ENCODE measurements around the gene SEMA4C. TPM values are rescaled to one million over a fixed set of nuclear protein-coding genes. Genes with fewer than 3 reads are reported as not detected.
"Not testable (repeated sequence)": the region's sequence is repeated elsewhere in the genome, so short reads cannot be mapped to it uniquely, and the experiment has no call there.

The SEMA4C gene
- total RNA-seq, 4 donors from 2014 or later, result 23.5 to 42.7 (median 30.2) TPM

DNA sequence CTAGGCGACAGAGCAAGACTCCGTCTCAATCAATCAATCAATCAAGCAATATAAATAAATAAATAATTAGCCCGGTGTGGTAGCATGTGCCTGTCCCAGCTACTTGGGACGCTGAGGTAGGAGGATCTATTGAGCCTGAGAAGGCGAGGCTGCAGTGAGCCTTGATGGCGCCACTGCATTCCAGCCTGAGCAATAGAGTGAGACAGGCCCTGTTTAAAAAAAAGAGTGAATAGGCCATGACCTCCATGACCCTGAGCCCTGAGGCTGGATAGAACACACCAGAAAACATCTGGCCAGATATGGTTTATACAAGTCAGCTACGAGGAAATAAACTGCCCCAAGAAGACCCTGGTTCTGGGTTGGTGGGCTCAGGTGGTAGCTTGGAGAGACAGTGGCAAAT is 20.4 kb upstream of the SEMA4C start:
- no peak for DNase-seq (ENCODE audit: low spot score in 2 of 2)
- intact Hi-C loops (cut with DNase I; ENCODE audit: low total_unique reads), result no loop called here
- 70 to 80% methylated on average over 7 of the region's 7 CpGs for WGBS, 2 donors
- TF ChIP-seq CTCF (IDR thresholded peaks at IDR 0.05) (no peak), POLR2A (IDR thresholded peaks at IDR 0.05) (no peak)
- H3K4me3 ChIP-seq (ENCODE audit: low read depth, poor library complexity, severe bottlenecking), result no peak overlapping the region

- DNase-seq (ENCODE audit: low spot score in 2 of 2); intact Hi-C loops (cut with DNase I; ENCODE audit: low total_unique reads); H3K4me3 ChIP-seq (ENCODE audit: low read depth, poor library complexity, severe bottlenecking): not testable (repeated sequence)
- 92 to 93% methylated on average over 5 of the region's 5 CpGs for WGBS, 2 donors
Observed at GRCh38 chr2:96889502-96889901, 19.6 kb upstream of the SEMA4C start.

- H3K4me3 ChIP-seq (ENCODE audit: low read depth, poor library complexity, severe bottlenecking), result no peak overlapping the region
- intact Hi-C loops (cut with DNase I; ENCODE audit: low total_unique reads), result no loop called here
- WGBS, 2 donors, result 27 to 35% methylated on average over 11 of the region's 12 CpGs
- peak; percentile 75 to 91 for DNase-seq (ENCODE audit: low spot score in 2 of 2)
- no peak for TF ChIP-seq CTCF (IDR thresholded peaks at IDR 0.05)
- TF ChIP-seq POLR2A (IDR thresholded peaks at IDR 0.05), result no peak
Observed at GRCh38 chr2:96888072-96889011, 18.5 kb upstream of the SEMA4C start.

- DNase-seq (ENCODE audit: low spot score in 2 of 2), result peak; percentile 44 to 89
- 24 to 29% methylated on average over 18 of the region's 18 CpGs for WGBS, 2 donors
- no peak overlapping the region for H3K4me3 ChIP-seq (ENCODE audit: low read depth, poor library complexity, severe bottlenecking)
- no peak for TF ChIP-seq CTCF (IDR thresholded peaks at IDR 0.05)
- no peak for TF ChIP-seq POLR2A (IDR thresholded peaks at IDR 0.05)
- intact Hi-C loops (cut with DNase I; ENCODE audit: low total_unique reads), result no loop called here
Observed at GRCh38 chr2:96887493-96888012, 17.7 kb upstream of the SEMA4C start.

GRCh38 chr2:96885432-96886347 is 15.8 kb upstream of the SEMA4C start:
- intact Hi-C loops (cut with DNase I; ENCODE audit: low total_unique reads), result no loop called here
- no peak overlapping the region for H3K4me3 ChIP-seq (ENCODE audit: low read depth, poor library complexity, severe bottlenecking)
- 91 to 92% methylated on average over 23 of the region's 23 CpGs for WGBS, 2 donors
- TF ChIP-seq CTCF (IDR thresholded peaks at IDR 0.05) (no peak), POLR2A (IDR thresholded peaks at IDR 0.05) (no peak)
- DNase-seq (ENCODE audit: low spot score in 2 of 2), result no peak

Measured in lower leg skin (tissue), 4 donors.